Measurements from ENCODE around the gene RDM1. TPM values are rescaled to one million over a fixed set of nuclear protein-coding genes. Genes with fewer than 3 reads are reported as not detected.
A peak's percentile ranks its signal among the peaks of the same experiment; 100 is the strongest.

RDM1 gene
- total RNA-seq, 4 donors from 2014 or later = 0.79 TPM; not detected in 3

DNA sequence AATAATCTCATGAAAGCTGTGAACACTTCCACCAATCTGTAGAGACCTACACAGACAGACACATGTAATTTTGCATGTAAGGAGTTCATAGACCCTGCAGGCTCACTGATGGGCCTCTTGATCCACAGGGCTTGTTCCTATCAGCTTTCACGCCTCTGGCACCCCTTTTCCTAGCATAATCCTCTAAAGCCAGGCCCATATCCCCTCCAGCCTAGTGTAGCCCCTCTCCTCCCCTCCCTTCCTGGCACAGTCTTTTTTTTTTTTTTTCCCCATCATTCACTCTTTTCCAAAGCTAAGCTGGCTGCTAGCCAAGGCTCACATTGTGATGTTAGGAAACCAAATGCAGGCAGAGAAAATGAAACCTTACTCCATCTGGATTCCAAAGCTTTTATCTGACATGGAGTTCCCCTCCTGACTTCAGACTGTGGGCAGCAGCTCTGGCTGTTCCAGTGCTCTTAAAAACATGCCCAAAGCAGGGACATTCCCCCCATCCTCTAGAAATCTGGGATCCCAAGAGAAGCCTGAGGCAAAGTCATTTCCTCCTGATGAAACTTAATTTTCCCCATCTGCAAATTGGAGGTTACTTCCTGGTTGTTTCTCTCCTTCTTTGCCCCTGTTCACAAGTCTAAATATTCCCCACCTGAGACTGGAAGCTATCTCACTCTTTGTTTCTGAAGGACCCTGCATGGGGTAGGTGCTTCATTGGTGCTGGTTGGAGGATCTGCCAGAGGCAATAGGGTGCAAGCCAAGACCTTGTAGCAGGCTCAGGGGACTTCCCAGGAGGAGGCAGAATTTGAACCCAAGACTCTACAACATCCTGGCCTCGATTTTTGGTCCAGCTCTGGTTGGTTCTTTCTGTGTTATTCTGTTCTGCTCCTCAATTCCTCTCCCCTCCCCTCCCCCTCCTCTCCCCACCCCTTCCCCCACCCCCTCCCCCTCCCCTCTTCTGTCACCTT, 40.5 kb downstream of the RDM1 start:
- TF ChIP-seq EP300 (IDR thresholded peaks at IDR 0.05) (no peak), POLR2AphosphoS5 (IDR thresholded peaks at IDR 0.05) (no peak)
- TF ChIP-seq, protein P1, sequence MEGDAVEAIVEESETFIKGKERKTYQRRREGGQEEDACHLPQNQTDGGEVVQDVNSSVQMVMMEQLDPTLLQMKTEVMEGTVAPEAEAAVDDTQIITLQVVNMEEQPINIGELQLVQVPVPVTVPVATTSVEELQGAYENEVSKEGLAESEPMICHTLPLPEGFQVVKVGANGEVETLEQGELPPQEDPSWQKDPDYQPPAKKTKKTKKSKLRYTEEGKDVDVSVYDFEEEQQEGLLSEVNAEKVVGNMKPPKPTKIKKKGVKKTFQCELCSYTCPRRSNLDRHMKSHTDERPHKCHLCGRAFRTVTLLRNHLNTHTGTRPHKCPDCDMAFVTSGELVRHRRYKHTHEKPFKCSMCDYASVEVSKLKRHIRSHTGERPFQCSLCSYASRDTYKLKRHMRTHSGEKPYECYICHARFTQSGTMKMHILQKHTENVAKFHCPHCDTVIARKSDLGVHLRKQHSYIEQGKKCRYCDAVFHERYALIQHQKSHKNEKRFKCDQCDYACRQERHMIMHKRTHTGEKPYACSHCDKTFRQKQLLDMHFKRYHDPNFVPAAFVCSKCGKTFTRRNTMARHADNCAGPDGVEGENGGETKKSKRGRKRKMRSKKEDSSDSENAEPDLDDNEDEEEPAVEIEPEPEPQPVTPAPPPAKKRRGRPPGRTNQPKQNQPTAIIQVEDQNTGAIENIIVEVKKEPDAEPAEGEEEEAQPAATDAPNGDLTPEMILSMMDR (IDR thresholded peaks at IDR 0.05) = no peak
- H3K27me3 ChIP-seq = no peaks in the 10 kb centered on the region
- no peaks in the 10 kb centered on the region for H3K9me3 ChIP-seq
- no peaks in the 10 kb centered on the region for H3K36me3 ChIP-seq
- ATAC-seq = no peak
- no peak overlapping the region for H3K4me3 ChIP-seq
- 63 to 100% methylated on average over 1 to 2 of the region's 2 CpGs for WGBS, 2 donors (ENCODE audit: low coverage in 1 of 2)
- peaks cover 0 to 7% (median 0%) of the 10 kb centered on the region in 3 donors for H3K4me1 ChIP-seq
- H3K27ac ChIP-seq = no peak overlapping the region

- WGBS, 2 donors (ENCODE audit: low coverage in 1 of 2) = 71 to 74% methylated on average over 2 of the region's 2 CpGs
- no peak for ATAC-seq
- TF ChIP-seq EP300 (IDR thresholded peaks at IDR 0.05) = no peak
- TF ChIP-seq POLR2A (IDR thresholded peaks at IDR 0.05) = no peak
- TF ChIP-seq POLR2AphosphoS5 (IDR thresholded peaks at IDR 0.05) = no peak
- TF ChIP-seq, protein P1 (IDR thresholded peaks at IDR 0.05) = no peak
These were observed 41.3 kb downstream of the RDM1 start for GRCh38 chr17:35889241-35889640.

GRCh38 chr17:35879773-35880654, 50.6 kb downstream of the RDM1 start, which contains the start of gene CCL5:
Gene CCL5, minus strand, starts transcription at chr17:35880360.
- TF ChIP-seq POLR2A (IDR thresholded peaks at IDR 0.05) = peak in 1 of 2 donors; percentile 10
- TF ChIP-seq, protein P1 (IDR thresholded peaks at IDR 0.05) = no peak
- no peak within 1 kb of the TSS for H3K4me3 ChIP-seq
- no peaks in the 10 kb centered on the region for H3K27me3 ChIP-seq
- H3K4me1 ChIP-seq = no peaks in the 10 kb centered on the region
- no peaks in the 10 kb centered on the region for H3K9me3 ChIP-seq
- H3K27ac ChIP-seq = no peak within 1 kb of the TSS
- 60 to 61% methylated on average over 9 to 11 of the region's 11 CpGs for WGBS, 2 donors (ENCODE audit: low coverage in 1 of 2)
- peak; percentile 10 for ATAC-seq
- H3K36me3 ChIP-seq = no peaks in the 10 kb centered on the region

More at GRCh38 chr17:35889241-35889640, 41.3 kb downstream of the RDM1 start:
- Histone ChIP-seq H3K27ac (no peak overlapping the region), H3K4me3 (no peak overlapping the region), H3K4me1 (peaks cover 0 to 7% (median 0%) of the 10 kb centered on the region in 3 donors), H3K27me3 (no peaks in the 10 kb centered on the region), H3K36me3 (no peaks in the 10 kb centered on the region), H3K9me3 (no peaks in the 10 kb centered on the region)

GRCh38 chr17:35878361-35878760, 52.2 kb downstream of the RDM1 start:
- Histone ChIP-seq H3K27ac (no peak overlapping the region), H3K4me3 (no peak overlapping the region), H3K27me3 (no peaks in the 10 kb centered on the region), H3K36me3 (no peaks in the 10 kb centered on the region), H3K9me3 (no peaks in the 10 kb centered on the region), H3K4me1 (no peaks in the 10 kb centered on the region)
- TF ChIP-seq, protein P1 (IDR thresholded peaks at IDR 0.05) = no peak
- TF ChIP-seq EP300 (IDR thresholded peaks at IDR 0.05) (no peak), POLR2A (IDR thresholded peaks at IDR 0.05) (no peak), POLR2AphosphoS5 (IDR thresholded peaks at IDR 0.05) (no peak)
- ATAC-seq = no peak
- WGBS, 2 donors (ENCODE audit: low coverage in 1 of 2) = 73% methylated on average over 2 of the region's 4 CpGs; no CpG with 5 or more reads in 1 of the 2 donors
